ENCODE data around the gene UBC. TPM values are rescaled to one million over a fixed set of nuclear protein-coding genes. Genes with fewer than 3 reads are reported as not detected.

The UBC gene
- total and polyA plus RNA-seq, 2 of the 4 experiments (the other 2 are of a cell fraction) = 2,042 to 4,320 TPM

- H3K4ac ChIP-seq (ENCODE audit: low read depth, low read length) = no peak overlapping the region
- no peak overlapping the region for H3K9ac ChIP-seq (ENCODE audit: low read depth, low read length)
- 0 out of 4 replicates have a peak, but pooled peaks cover 0 to 3% of the 10 kb centered on the region in 2 experiments for H3K79me1 ChIP-seq (ENCODE audit: low read depth in 1 of 2, low read length in 2 of 2)
- H2AK5ac ChIP-seq (ENCODE audit: low read depth, low read length) = 0 out of 2 replicates have a peak overlapping the region, but pooled peaks have one; percentile 0
- ChIA-PET CTCF (no interaction called here), POLR2A (ENCODE audit: unreplicated experiment) (no interaction called here)
- H2AFZ ChIP-seq (replicated peaks; ENCODE audit: low read length, poor library complexity) = peak overlapping the region; percentile 9
- no peak overlapping the region for H4K91ac ChIP-seq (ENCODE audit: insufficient read depth, low read depth, low read length)
- no peak overlapping the region for H2BK5ac ChIP-seq (ENCODE audit: low read depth, low read length, poor library complexity, severe bottlenecking)
- no TSS peak for BruUV-seq (replicated peaks)
- H4K8ac ChIP-seq (ENCODE audit: low read depth in 2 of 2, low read length in 2 of 2) = peak overlapping the region in 1 of 2 experiments; percentile 23; a peak in 1 of 4 replicates
- H2BK20ac ChIP-seq (ENCODE audit: low read depth, low read length) = no peak overlapping the region
- 0 out of 2 replicates have a peak overlapping the region, but pooled peaks have one; percentile 9 for H2BK120ac ChIP-seq (ENCODE audit: low read depth, low read length)
- no peak for ATAC-seq (ENCODE audit: low read depth)
- DNase-seq = no peak
- no peak overlapping the region for H3K27ac ChIP-seq (ENCODE audit: insufficient read depth, low read length)
- H3K14ac ChIP-seq (replicated peaks; ENCODE audit: low read depth, low read length) = no peak overlapping the region
- no peaks in the 10 kb centered on the region for H3K27me3 ChIP-seq (ENCODE audit: control insufficient read depth, insufficient read depth, low read length)
- no peak overlapping the region for H2BK15ac ChIP-seq (ENCODE audit: low read depth, low read length)
- H4K20me1 ChIP-seq (ENCODE audit: insufficient read depth, low read length) = no peaks in the 10 kb centered on the region
- no peak overlapping the region for H4K5ac ChIP-seq (ENCODE audit: low read depth, low read length)
- H3K23ac ChIP-seq (ENCODE audit: low read depth, low read length) = no peak overlapping the region
- TF ChIP-seq MXI1 (IDR thresholded peaks at IDR 0.05; ENCODE audit: borderline replicate concordance, low read depth, low read length) (no peak), CEBPB (IDR thresholded peaks at IDR 0.05; ENCODE audit: low read depth, low read length) (no peak), MAFK (IDR thresholded peaks at IDR 0.05; ENCODE audit: low read depth, low read length) (no peak), POLR2A (IDR thresholded peaks at IDR 0.05; ENCODE audit: low read depth, low read length) (no peak)
- H3K4me1 ChIP-seq (ENCODE audit: control insufficient read depth, insufficient read depth, low read length) = peaks cover 15% of the 10 kb centered on the region
- WGBS, 2 experiments (ENCODE audit: extremely low coverage in 2 of 2, insufficient read length in 1 of 2) = 0% methylated on average over 1 of the region's 5 CpGs; no CpG with 5 or more reads in 1 of the 2 experiments
- in situ Hi-C loops (cut with MboI; ENCODE audit: low sequenced_read_pairs) = no loop called here
- H3K56ac ChIP-seq (ENCODE audit: extremely low read depth, insufficient read depth, low read length) = no peak overlapping the region
- no peak overlapping the region for H2AK9ac ChIP-seq (replicated peaks; ENCODE audit: low read depth, low read length, poor library complexity)
- H3K4me2 ChIP-seq (ENCODE audit: low read depth, low read length) = peak overlapping the region; percentile 61
- intact Hi-C loops (cut with micrococcal nuclease) = loop anchor here (5.0 kb wide), 1 partner anchor 112 kb away; no protein-coding TSS in a partner anchor
- H3K9me1 ChIP-seq (ENCODE audit: insufficient read depth, low read length) = peaks cover 10% of the 10 kb centered on the region
- dilution Hi-C loops (cut with HindIII; ENCODE audit: low sequenced_read_pairs, unreplicated experiment) = no loop called here
- H3K4me3 ChIP-seq (ENCODE audit: insufficient read depth, low read depth, low read length) = no peak overlapping the region
- no peak overlapping the region for H3K18ac ChIP-seq (ENCODE audit: low read depth, low read length)
- no peaks in the 10 kb centered on the region for H3K9me3 ChIP-seq (ENCODE audit: control insufficient read depth, insufficient read depth, low read length)
- H3K36me3 ChIP-seq (ENCODE audit: control insufficient read depth, insufficient read depth, low read length) = no peaks in the 10 kb centered on the region
Measured at GRCh38 chr12:124898923-124899294, 15.5 kb downstream of the UBC start.
